Measurements from ENCODE around the gene AP3B1. TPM values are rescaled to one million over a fixed set of nuclear protein-coding genes. Genes with fewer than 3 reads are reported as not detected.

The AP3B1 gene
- total RNA-seq, 1 donor from 2014 or later, result 46.6 TPM

- peak; percentile 16 for DNase-seq (ENCODE audit: low read depth, low spot score)
- peaks cover 15% of the 10 kb centered on the region for H3K36me3 Mint-ChIP-seq (ENCODE audit: low read depth)
- H3K27ac Mint-ChIP-seq (ENCODE audit: unreplicated experiment), result no peak overlapping the region
- no peaks in the 10 kb centered on the region for H3K4me1 Mint-ChIP-seq
- H3K27me3 Mint-ChIP-seq (ENCODE audit: low read depth), result no peaks in the 10 kb centered on the region
- peaks cover 5% of the 10 kb centered on the region for H3K9me3 Mint-ChIP-seq
- no peak overlapping the region for H3K4me3 Mint-ChIP-seq
- peak; percentile 77 for TF ChIP-seq CTCF (conservative IDR thresholded peaks at IDR 0.05)
Measured at GRCh38 chr5:78162253-78162862, 132.1 kb downstream of the AP3B1 start.

DNA sequence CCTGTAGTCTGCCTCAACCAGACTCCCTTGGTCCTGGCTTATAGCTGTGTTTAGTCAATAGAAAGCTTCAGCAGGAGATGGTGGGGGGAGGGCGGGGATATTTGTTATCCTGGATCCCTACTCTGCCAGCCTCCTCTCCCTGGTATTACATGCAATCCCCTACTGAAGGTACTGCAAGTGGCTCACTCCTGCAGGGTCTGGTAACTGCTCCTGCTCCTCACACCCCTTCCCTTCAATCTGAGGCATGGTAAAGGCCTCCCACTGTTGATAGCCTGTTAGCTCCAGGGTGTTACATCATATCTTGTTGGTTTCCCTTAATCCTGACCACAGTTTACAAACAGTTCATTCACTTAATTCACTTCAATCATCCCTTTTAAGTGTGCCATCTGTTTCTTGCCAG is 137.5 kb downstream of the AP3B1 start:
- DNase-seq (ENCODE audit: low read depth, low spot score), result no peak
- peaks cover 44% of the 10 kb centered on the region for H3K36me3 Mint-ChIP-seq (ENCODE audit: low read depth)
- H3K4me1 Mint-ChIP-seq, result no peaks in the 10 kb centered on the region
- peak overlapping the region; percentile 37 for H3K27ac Mint-ChIP-seq (ENCODE audit: unreplicated experiment)
- no peak overlapping the region for H3K4me3 Mint-ChIP-seq
- no peaks in the 10 kb centered on the region for H3K27me3 Mint-ChIP-seq (ENCODE audit: low read depth)
- H3K9me3 Mint-ChIP-seq, result peaks cover 3% of the 10 kb centered on the region
- no peak for TF ChIP-seq CTCF (conservative IDR thresholded peaks at IDR 0.05)

DNA sequence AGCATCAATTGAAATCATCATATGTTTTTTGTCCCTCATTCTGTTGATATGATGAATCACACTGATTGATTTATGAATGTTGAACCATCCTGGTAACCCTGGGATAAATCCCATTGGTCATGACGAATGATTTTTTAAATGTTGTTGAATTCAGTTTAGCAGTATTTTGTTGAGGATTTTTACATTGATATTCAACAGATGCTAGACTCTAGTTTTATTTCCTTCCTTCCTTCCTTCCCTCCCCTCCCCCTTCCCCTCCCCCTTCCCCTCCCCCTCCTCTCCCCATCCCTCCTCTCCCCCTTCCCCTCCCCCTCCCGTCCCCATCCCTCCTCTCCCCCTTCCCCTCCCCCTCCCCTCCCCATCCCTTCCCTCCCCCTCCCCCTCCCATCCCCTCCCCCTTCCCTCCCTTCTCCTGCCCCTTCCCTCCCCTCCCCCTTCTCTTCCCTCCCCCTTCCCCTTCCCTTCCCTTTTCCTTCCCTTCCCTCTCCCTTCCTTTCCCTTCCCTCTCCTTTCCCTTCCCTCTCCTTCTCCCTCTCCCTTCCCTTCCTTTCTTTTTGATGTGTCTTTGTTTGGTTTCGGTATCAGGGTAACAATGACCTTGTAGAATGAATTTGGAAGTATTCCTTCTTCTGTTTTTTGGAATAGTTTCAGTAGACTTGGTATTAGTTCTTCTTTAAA is 142.8 kb downstream of the AP3B1 start:
- Mint-ChIP-seq H3K27ac (ENCODE audit: unreplicated experiment) (no peak overlapping the region), H3K36me3 (ENCODE audit: low read depth) (peaks cover 44% of the 10 kb centered on the region), H3K27me3 (ENCODE audit: low read depth) (no peaks in the 10 kb centered on the region), H3K4me1 (no peaks in the 10 kb centered on the region), H3K9me3 (peaks cover 4% of the 10 kb centered on the region), H3K4me3 (no peak overlapping the region)
- DNase-seq (ENCODE audit: low read depth, low spot score), result no peak
- no peak for TF ChIP-seq CTCF (conservative IDR thresholded peaks at IDR 0.05)

- H3K4me1 Mint-ChIP-seq, result no peaks in the 10 kb centered on the region
- H3K4me3 Mint-ChIP-seq, result no peak overlapping the region
- no peaks in the 10 kb centered on the region for H3K27me3 Mint-ChIP-seq (ENCODE audit: low read depth)
- H3K27ac Mint-ChIP-seq (ENCODE audit: unreplicated experiment), result no peak overlapping the region
- no peak for DNase-seq (ENCODE audit: low read depth, low spot score)
- H3K9me3 Mint-ChIP-seq, result no peaks in the 10 kb centered on the region
- TF ChIP-seq CTCF (conservative IDR thresholded peaks at IDR 0.05), result no peak
- H3K36me3 Mint-ChIP-seq (ENCODE audit: low read depth), result peaks cover 12% of the 10 kb centered on the region
Measured at GRCh38 chr5:78137290-78137689, 157.2 kb downstream of the AP3B1 start.

DNA sequence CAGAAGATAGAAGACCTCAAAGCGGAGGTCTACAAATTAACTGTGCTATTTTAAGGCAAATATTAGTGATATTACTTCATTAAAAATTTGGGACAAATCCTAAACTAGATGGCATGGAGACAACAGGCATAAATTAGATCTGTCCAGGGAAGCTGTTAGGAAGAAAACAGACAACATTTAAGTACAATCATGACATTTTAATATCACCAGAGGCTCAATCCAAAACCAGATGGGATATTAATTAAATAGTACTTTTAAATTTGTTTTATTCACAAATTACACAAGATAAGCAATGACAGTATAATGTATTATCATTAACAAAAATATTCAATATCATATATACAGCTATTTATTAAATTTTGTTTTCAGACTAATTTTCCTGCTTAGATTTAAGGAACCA is 161.1 kb downstream of the AP3B1 start:
- Mint-ChIP-seq H3K4me3 (no peak overlapping the region), H3K27me3 (ENCODE audit: low read depth) (no peaks in the 10 kb centered on the region), H3K36me3 (ENCODE audit: low read depth) (peaks cover 5% of the 10 kb centered on the region), H3K27ac (ENCODE audit: unreplicated experiment) (no peak overlapping the region), H3K4me1 (no peaks in the 10 kb centered on the region), H3K9me3 (no peaks in the 10 kb centered on the region)
- no peak for TF ChIP-seq CTCF (conservative IDR thresholded peaks at IDR 0.05)
- DNase-seq (ENCODE audit: low read depth, low spot score), result no peak

Measured in neural crest cell (in vitro differentiated cells).